DND-41 (cell line): ENCODE measurements around the gene NUDT2.

ENCODE experiments used
- ATAC-seq: fragments of 200-7000 bp; cut with Tn5 transposase; 3 replicates; pipeline ENCODE4 v1.9.1; 2021; ENCODE audit warnings: low read depth; ENCODE audit not compliant: insufficient read depth
- DNase-seq: peaks from one replicate; pipeline ENCODE4 v3.0.0-alpha.2; 2020
- H2AFZ ChIP-seq: 2 replicates; pipeline ENCODE4 v1.6.0; 2012; ENCODE audit warnings: low read depth, low read length
- H3K27ac ChIP-seq: 2 replicates; pipeline ENCODE4 v1.5.1; 2012; ENCODE audit warnings: low read length, inconsistent platforms
- H3K27me3 ChIP-seq: fragments of 200-600 bp; sonication (generic); 2 replicates; pipeline ENCODE4 v1.6.0; 2012; ENCODE audit warnings: low read length, mild to moderate bottlenecking, inconsistent platforms; ENCODE audit not compliant: insufficient read depth, poor library complexity
- H3K36me3 ChIP-seq: 2 replicates; pipeline ENCODE4 v1.5.1; 2012; ENCODE audit warnings: low read length, inconsistent platforms; ENCODE audit not compliant: insufficient read depth
- H3K4me1 ChIP-seq: 2 replicates; pipeline ENCODE4 v1.5.1; 2012; ENCODE audit warnings: mild to moderate bottlenecking, low read length; ENCODE audit not compliant: insufficient read depth
- H3K4me2 ChIP-seq: 2 replicates; pipeline ENCODE4 v1.6.0; 2012; ENCODE audit warnings: mild to moderate bottlenecking, moderate library complexity, low read length, inconsistent platforms; ENCODE audit not compliant: insufficient read depth
- H3K4me3 ChIP-seq, 2 experiments: fragments of 200-600 bp in 1 of 2; shearing (Covaris generic) in 1 of 2; 2 replicates each; pipeline ENCODE4 v1.5.1; 2012 to 2016; ENCODE audit warnings: inconsistent platforms in 2 of 2, low read length in 2 of 2, mild to moderate bottlenecking in 2 of 2, low read depth in 1 of 2, moderate library complexity in 1 of 2
- H3K79me2 ChIP-seq: 2 replicates; pipeline ENCODE4 v1.6.0; 2012; ENCODE audit warnings: low read length, inconsistent platforms; ENCODE audit not compliant: insufficient read depth
- H3K9ac ChIP-seq: 2 replicates; pipeline ENCODE4 v1.6.0; 2012; ENCODE audit warnings: low read depth, mild to moderate bottlenecking, inconsistent platforms, low read length, moderate library complexity
- H3K9me3 ChIP-seq: 2 replicates; pipeline ENCODE4 v1.5.1; 2012; ENCODE audit warnings: low read length, moderate library complexity, mild to moderate bottlenecking, inconsistent platforms; ENCODE audit not compliant: insufficient read depth, severe bottlenecking
- H4K20me1 ChIP-seq: 2 replicates; pipeline ENCODE4 v1.6.0; 2012; ENCODE audit warnings: low read length; ENCODE audit not compliant: insufficient read depth
- CTCF ChIP-seq: IDR thresholded peaks from 2 replicates; pipeline ENCODE4 v1.5.1; 2012; ENCODE audit warnings: borderline replicate concordance, low read length, moderate library complexity, mild to moderate bottlenecking; ENCODE audit not compliant: poor library complexity, severe bottlenecking; ENCODE audit errors: extremely low read depth
- EZH2 ChIP-seq: IDR thresholded peaks from 3 replicates; pipeline ENCODE4 v1.6.1; 2012; ENCODE audit warnings: borderline replicate concordance, low read depth, mild to moderate bottlenecking, moderate library complexity, low read length, inconsistent platforms; ENCODE audit not compliant: severe bottlenecking

Gene NUDT2

GRCh38 chr9:34374905-34375552 lies 45.7 kb downstream of the NUDT2 start:
- no peak overlapping the region for H3K27ac ChIP-seq
- H3K27me3 ChIP-seq = no peaks in the 10 kb centered on the region
- no peak overlapping the region for H3K4me2 ChIP-seq
- H3K9me3 ChIP-seq = no peaks in the 10 kb centered on the region
- no peak overlapping the region for H3K4me3 ChIP-seq
- no peak for DNase-seq
- H3K36me3 ChIP-seq = no peaks in the 10 kb centered on the region
- H3K4me1 ChIP-seq = peaks cover 32% of the 10 kb centered on the region
- ATAC-seq = no peak
- no peak overlapping the region for H2AFZ ChIP-seq
- no peak overlapping the region for H3K9ac ChIP-seq
- TF ChIP-seq EZH2 (no peak), CTCF (no peak)
- H3K79me2 ChIP-seq = no peaks in the 10 kb centered on the region
- 0 out of 2 replicates have a peak, but pooled peaks cover 7% of the 10 kb centered on the region for H4K20me1 ChIP-seq

DNA sequence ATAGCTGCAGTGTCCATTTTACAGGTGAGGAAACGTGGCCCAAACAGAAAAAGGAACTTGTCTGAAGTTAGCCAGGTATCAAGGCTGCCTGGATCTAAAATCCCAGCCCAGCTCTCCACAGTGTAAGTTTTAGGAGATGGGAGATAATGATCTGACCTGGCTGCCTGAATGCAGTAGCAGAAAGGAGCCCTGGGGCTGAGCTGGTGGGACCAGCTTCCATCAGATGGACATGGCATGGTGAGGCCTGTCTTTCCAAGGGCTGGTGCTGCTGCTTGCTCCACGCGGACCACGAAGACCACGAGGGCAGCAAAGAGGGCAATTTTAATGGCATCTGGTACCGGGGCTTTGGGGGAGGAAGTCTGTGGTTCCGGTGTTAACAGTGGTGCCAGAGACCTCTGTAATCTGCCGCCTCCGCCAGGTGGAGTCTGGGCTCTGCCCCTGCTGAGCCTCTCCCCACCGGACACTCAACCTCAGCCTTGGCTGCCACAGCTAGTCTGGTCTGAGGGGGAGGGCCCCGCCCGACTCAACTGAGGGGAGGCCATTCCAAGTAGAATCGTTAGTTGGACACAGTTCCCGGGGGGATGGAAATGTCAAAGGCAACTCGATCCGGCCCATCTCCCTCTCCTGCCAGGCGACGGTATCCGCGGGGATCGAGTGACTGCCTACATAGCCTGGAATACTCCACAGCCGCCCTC lies 46.7 kb downstream of the NUDT2 start:
- Histone ChIP-seq H3K4me1 (peaks cover 32% of the 10 kb centered on the region), H3K9me3 (no peaks in the 10 kb centered on the region), H4K20me1 (0 out of 2 replicates have a peak, but pooled peaks cover 7% of the 10 kb centered on the region), H3K27ac (no peak overlapping the region), H3K36me3 (no peaks in the 10 kb centered on the region), H3K79me2 (no peaks in the 10 kb centered on the region), H3K27me3 (no peaks in the 10 kb centered on the region), H3K4me3 (peak overlapping the region; percentile 19 to 58; a peak in 3 of 4 replicates), H3K4me2 (peak overlapping the region; percentile 76), H2AFZ (peak overlapping the region; percentile 63), H3K9ac (peak overlapping the region; percentile 58)
- peak; percentile 33 for DNase-seq
- ATAC-seq = no peak
- TF ChIP-seq EZH2 (no peak), CTCF (no peak)

GRCh38 chr9:34376596-34377403 lies 47.4 kb downstream of the NUDT2 start, which contains the start of gene MYORG:
Gene MYORG, minus strand, starts transcription at chr9:34376898. Its CDS starts 3,955 bp downstream, at chr9:34372943.
- TF ChIP-seq EZH2 (no peak), CTCF (no peak)
- Histone ChIP-seq H3K9ac (peak within 1 kb of the TSS; percentile 58), H4K20me1 (0 out of 2 replicates have a peak, but pooled peaks cover 7% of the 10 kb centered on the region), H3K9me3 (no peaks in the 10 kb centered on the region), H3K4me2 (peak within 1 kb of the TSS; percentile 76), H3K79me2 (no peaks in the 10 kb centered on the region), H3K36me3 (no peaks in the 10 kb centered on the region), H3K4me3 (peak within 1 kb of the TSS; percentile 19 to 58; a peak in 3 of 4 replicates), H3K27ac (no peak within 1 kb of the TSS), H2AFZ (peak within 1 kb of the TSS; percentile 63), H3K27me3 (no peaks in the 10 kb centered on the region), H3K4me1 (peaks cover 32% of the 10 kb centered on the region)
- DNase-seq = peak; percentile 97
- ATAC-seq = peak; percentile 92
